HG02610 (cell line): Measurements from ENCODE around the gene OR1E2.
"Not testable (repeated sequence)": the region's sequence is repeated elsewhere in the genome, so short reads cannot be mapped to it uniquely, and the experiment has no call there.

Experiments used
- ATAC-seq: cut with Tn5 transposase; IDR thresholded peaks from one replicate; pipeline ENCODE4 v1.9.1; 2021; ENCODE audit warnings: mild to moderate bottlenecking, moderate library complexity; ENCODE audit not compliant: unreplicated experiment

The OR1E2 gene

GRCh38 chr17:3398310-3398709, 35.3 kb downstream of the OR1E2 start, which contains the start of gene OR1E1:
TSS of gene OR1E1 (minus strand) at chr17:3398410. CDS start at chr17:3398410, 0 bp downstream.
- ATAC-seq: no peak

GRCh38 chr17:3397801-3398200, 35.8 kb downstream of the OR1E2 start:
- not testable (repeated sequence) for ATAC-seq

GRCh38 chr17:3389791-3390190, 43.9 kb downstream of the OR1E2 start:
- ATAC-seq: no peak

- ATAC-seq: no peak
Measured at GRCh38 chr17:3385869-3386816, 47.5 kb downstream of the OR1E2 start, which contains the start of gene OR3A2. TSS of gene OR3A2 (minus strand) at chr17:3386308.
